Measurements from ENCODE around the gene UBE2E1.
"Not testable (repeated sequence)": the region's sequence is repeated elsewhere in the genome, so short reads cannot be mapped to it uniquely, and the experiment has no call there.

Gene UBE2E1

GRCh38 chr3:23822559-23822958 is 16.8 kb downstream of the UBE2E1 start:
- no peak for DNase-seq

GRCh38 chr3:23823620-23824019 is 17.9 kb downstream of the UBE2E1 start:
- DNase-seq, result no peak

- DNase-seq, result no peak
Measured at GRCh38 chr3:23824699-23825444, 19.1 kb downstream of the UBE2E1 start.

GRCh38 chr3:23825802-23826201 is 20.0 kb downstream of the UBE2E1 start:
- DNase-seq, result no peak

- DNase-seq, result peak in 1 of 2 donors; percentile 6
Measured at GRCh38 chr3:23826382-23827064, 20.8 kb downstream of the UBE2E1 start.

- DNase-seq, result peak in 1 of 2 donors; percentile 25
Measured at GRCh38 chr3:23829242-23829934, 23.6 kb downstream of the UBE2E1 start.

- no peak for DNase-seq
Measured at GRCh38 chr3:23830869-23831484, 25.2 kb downstream of the UBE2E1 start.

- DNase-seq, result no peak
Measured at GRCh38 chr3:23831517-23832394, 26.0 kb downstream of the UBE2E1 start.

GRCh38 chr3:23832523-23832922 is 26.8 kb downstream of the UBE2E1 start:
- DNase-seq, result no peak

GRCh38 chr3:23834082-23834870 is 28.5 kb downstream of the UBE2E1 start:
- no peak for DNase-seq

- DNase-seq, result no peak
Measured at GRCh38 chr3:23835087-23835486, 29.3 kb downstream of the UBE2E1 start.

- peak in 1 of 2 donors; percentile 12 for DNase-seq
Measured at GRCh38 chr3:23835802-23836201, 30.0 kb downstream of the UBE2E1 start.

GRCh38 chr3:23836536-23837230 is 30.9 kb downstream of the UBE2E1 start:
- DNase-seq, result peak in 1 of 2 donors; percentile 4

- no peak for DNase-seq
Measured at GRCh38 chr3:23837286-23837685, 31.5 kb downstream of the UBE2E1 start.

- no peak for DNase-seq
Measured at GRCh38 chr3:23837691-23838090, 31.9 kb downstream of the UBE2E1 start.

GRCh38 chr3:23840521-23840920 is 34.8 kb downstream of the UBE2E1 start:
- no peak for DNase-seq

GRCh38 chr3:23843869-23844268 is 38.1 kb downstream of the UBE2E1 start:
- no peak for DNase-seq

GRCh38 chr3:23845326-23846216 is 39.8 kb downstream of the UBE2E1 start:
- peak in 1 of 2 donors; percentile 3 for DNase-seq

- not testable (repeated sequence) for DNase-seq
Measured at GRCh38 chr3:23849462-23849861, 43.7 kb downstream of the UBE2E1 start.

- no peak for DNase-seq
Measured at GRCh38 chr3:23856286-23856685, 50.5 kb downstream of the UBE2E1 start.

Data from bone marrow (tissue), 2 donors.